K562 (cell line): Measurements from ENCODE around the gene ZSCAN26. TPM values are rescaled to one million over a fixed set of nuclear protein-coding genes. Genes with fewer than 3 reads are reported as not detected.

Experiments
- ARID2 ChIP-seq: fragments of 450-650 bp; IDR thresholded peaks from 2 replicates; pipeline ENCODE4 v1.6.1; 2017; ENCODE audit warnings: antibody characterized with exemption, mild to moderate bottlenecking
- CTBP1 ChIP-seq: fragments of 450-650 bp; IDR thresholded peaks from 2 replicates; pipeline ENCODE4 v1.6.1; 2016; ENCODE audit warnings: borderline replicate concordance
- HDAC2 ChIP-seq: fragments of 450-650 bp; IDR thresholded peaks from 2 replicates; pipeline ENCODE4 v1.6.1; 2016; ENCODE audit warnings: mild to moderate bottlenecking
- HINFP ChIP-seq: fragments of 450-650 bp; conservative IDR thresholded peaks from 2 replicates; pipeline ENCODE4 v1.6.1; 2016; ENCODE audit warnings: missing genetic modification characterization, low read depth, mild to moderate bottlenecking, control low read depth, missing compliant biosample characterization
- ID3 ChIP-seq, 2 experiments: fragments of 250-450 bp in 1 of 2; fragments of 450-650 bp in 1 of 2; sonication (Bioruptor Pico) in 1 of 2; IDR thresholded peaks; 2 replicates each; pipeline versions ENCODE4 v1.6.1 to v1.8.0; 2016 to 2021; ENCODE audit warnings: mild to moderate bottlenecking in 2 of 2, moderate library complexity in 2 of 2, missing compliant biosample characterization in 1 of 2, missing genetic modification characterization in 1 of 2
- NR2C1 ChIP-seq, 2 experiments: fragments of 450-650 bp; IDR thresholded peaks; 2 replicates each; pipeline ENCODE4 v1.6.1; 2017; ENCODE audit warnings: mild to moderate bottlenecking in 2 of 2, antibody characterized with exemption in 1 of 2, inconsistent platforms in 1 of 2, missing compliant biosample characterization in 1 of 2, missing genetic modification characterization in 1 of 2
- PCBP2 ChIP-seq: fragments of 200-400 bp; formaldehyde crosslinking; IDR thresholded peaks from 2 replicates; pipeline ENCODE4 v1.6.1; 2018; ENCODE audit warnings: low read length, low read depth, mild to moderate bottlenecking, moderate library complexity; ENCODE audit not compliant: poor library complexity, severe bottlenecking
- PKNOX1 ChIP-seq: fragments of 450-650 bp; IDR thresholded peaks from 2 replicates; pipeline ENCODE4 v1.6.1; 2016
- RNF219 ChIP-seq: fragments of 250-450 bp; sonication (Bioruptor Pico); IDR thresholded peaks from 2 replicates; pipeline ENCODE4 v1.5.0; 2022; ENCODE audit warnings: mild to moderate bottlenecking
- ZFP1 ChIP-seq: fragments of 450-650 bp; formaldehyde crosslinking; IDR thresholded peaks from 2 replicates; pipeline ENCODE4 v1.4.0; 2020; ENCODE audit warnings: mild to moderate bottlenecking, mixed read lengths
- ZNF407 ChIP-seq: fragments of 450-650 bp; IDR thresholded peaks from 2 replicates; pipeline ENCODE4 v1.6.1; 2016; ENCODE audit warnings: low read depth
- polyA plus RNA-seq, 8 experiments: library from polyadenylated mRNA; depleted of rRNA in 4 of 8; stranded (reverse) in 5 of 8; unstranded in 3 of 8; fragments of >200 nt; fragmentation: Nextera tagmentation in 2 of 8; fragmentation: Illumina TruSeq in 1 of 8; extraction: Ambion mirVana in 2 of 8; extraction: Trizol in 1 of 8; gene quantifications; 2 replicates each; pipeline versions ENCODE4 v1.2.1 to v1.2.3, GENCODE V29; 2011 to 2014; ENCODE audit warnings: inconsistent platforms in 1 of 8, missing spikeins in 1 of 8
- total RNA-seq, 7 experiments: library from RNA; depleted of rRNA in 6 of 7; stranded (reverse); fragments of >200 nt in 6 of 7; fragmentation: Illumina TruSeq in 2 of 7; extraction: Trizol in 2 of 7; gene quantifications; 2 replicates each; pipeline versions ENCODE4 v1.2.1 to v1.2.3, GENCODE V29; 2011 to 2021; ENCODE audit warnings: low replicate concordance in 1 of 7

Gene ZSCAN26
- total and polyA plus RNA-seq, 9 of the 15 experiments (the other 6 are each of a cell fraction or from before 2014, with no cell fraction given) = 5.9 to 14.2 (median 10.5) TPM

- no peak for TF ChIP-seq ZNF407
- TF ChIP-seq PCBP2 = no peak
- peak; percentile 70 for TF ChIP-seq NR2C1 (IDR thresholded peaks at IDR 0.05)
- TF ChIP-seq NR2C1 (tag; IDR thresholded peaks at IDR 0.05) = peak; percentile 55; the same call in 1 of the 2 replicates
- peak; percentile 75 for TF ChIP-seq PKNOX1
- no peak for TF ChIP-seq HINFP (tag)
- 0 out of 2 replicates have a peak, but pooled peaks have one; percentile 10 for TF ChIP-seq ARID2
- TF ChIP-seq ID3 (CRISPR knock-in tag; IDR thresholded peaks at IDR 0.05) = no peak
- TF ChIP-seq ID3 (tag; IDR thresholded peaks at IDR 0.05) = peak; percentile 70; the same call in 1 of the 2 replicates
- TF ChIP-seq RNF219 (CRISPR knock-in tag) = no peak
- no peak for TF ChIP-seq ZFP1 (CRISPR knock-in tag)
- TF ChIP-seq CTBP1 = peak; percentile 71; the same call in 1 of the 2 replicates
- TF ChIP-seq HDAC2 = no peak; the same call in none of the 2 replicates
These were observed 14.7 kb upstream of the ZSCAN26 start, which contains the start of gene ZKSCAN4 (continued) for GRCh38 chr6:28252009-28252975.
